Right lobe of liver (tissue), 4 donors: ENCODE measurements around the gene RALBP1.

Experiments
- CTCF ChIP-seq, 4 donors: fragments of 200-600 bp in 3 of 4; fragments of 450-650 bp in 1 of 4; IDR thresholded peaks; one replicate each; pipeline versions ENCODE4 v1.5.1 to v1.8.0; 2016 to 2022; ENCODE audit warnings: antibody characterized with exemption in 4 of 4, mild to moderate bottlenecking in 2 of 4
- POLR2A ChIP-seq: fragments of 450-650 bp; IDR thresholded peaks from one replicate; pipeline ENCODE4 v1.6.1; 2017; ENCODE audit warnings: antibody characterized with exemption, mild to moderate bottlenecking
- donor health status: DM: no; HTN: no; CAD: no.
- donor health status: DM: no; HTN: no; CAD: no.
- donor health status: DM: no; HTN: yes; CAD: no.

- TF ChIP-seq CTCF (IDR thresholded peaks at IDR 0.05): no peak
- no peak for TF ChIP-seq POLR2A
These were observed 62.4 kb downstream of the RALBP1 start for GRCh38 chr18:9537677-9538076.
